ENCODE results near the gene RRP1B. TPM values are rescaled to one million over a fixed set of nuclear protein-coding genes. Genes with fewer than 3 reads are reported as not detected.
A peak's percentile ranks its signal among the peaks of the same experiment; 100 is the strongest.

Gene RRP1B
- total RNA-seq, 1 experiment from 2014 or later, result 55.9 TPM

DNA sequence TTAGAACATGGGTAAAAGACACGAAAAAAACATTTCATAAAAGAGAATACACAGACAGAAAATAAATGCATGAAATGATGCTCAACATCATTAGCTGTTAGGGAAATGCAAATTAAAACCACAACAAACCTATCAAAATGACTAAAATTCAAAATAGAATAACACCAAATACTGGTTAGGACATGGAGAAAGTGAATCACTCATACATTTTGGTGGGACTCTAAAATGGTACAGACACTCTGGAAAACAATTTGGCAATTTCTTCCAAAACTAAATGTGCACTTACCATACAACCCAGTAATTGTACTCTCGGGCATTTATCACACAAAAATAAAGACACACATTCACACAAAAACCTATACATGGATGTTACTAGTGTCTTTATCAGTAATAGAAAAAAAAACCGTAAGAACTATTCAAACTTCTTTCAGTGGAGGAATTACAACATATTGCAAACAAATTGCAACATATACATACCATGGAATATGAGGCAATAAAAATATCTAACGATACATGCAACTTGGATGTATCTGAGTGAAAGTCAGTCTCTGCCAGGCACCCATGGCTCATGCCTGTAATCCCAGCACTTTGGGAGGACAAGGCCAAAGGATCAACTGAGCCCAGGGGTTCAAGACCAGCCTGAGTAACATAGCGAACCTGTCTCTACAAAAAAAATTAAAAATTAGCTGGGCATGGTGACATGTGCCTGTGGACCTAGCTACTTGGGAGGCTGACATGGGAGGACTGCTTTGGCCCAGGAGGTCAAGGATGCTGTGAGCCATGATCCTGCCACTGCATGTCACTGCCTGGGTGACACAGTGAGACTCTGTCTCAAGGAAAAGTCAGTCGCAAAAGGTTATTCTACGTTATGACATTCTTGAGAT lies 19.6 kb upstream of the RRP1B start:
- DNase-seq (ENCODE audit: low read depth, low spot score), result no peak
- Histone ChIP-seq H3K36me3 (ENCODE audit: control insufficient read depth in 1 of 2, insufficient read depth in 2 of 2, low read length in 2 of 2) (no peaks in the 10 kb centered on the region), H2AFZ (ENCODE audit: low read depth, low read length, poor library complexity, severe bottlenecking) (no peak overlapping the region), H4K20me1 (ENCODE audit: insufficient read depth) (no peaks in the 10 kb centered on the region), H3K9me3 (ENCODE audit: control insufficient read depth in 1 of 2, insufficient read depth in 1 of 2, low read depth in 1 of 2, low read length in 2 of 2) (no peaks in the 10 kb centered on the region), H3K4me2 (ENCODE audit: low read length) (no peak overlapping the region), H3K27me3 (ENCODE audit: insufficient read depth, low read length) (no peaks in the 10 kb centered on the region), H3K79me2 (ENCODE audit: insufficient read depth, low read length) (no peaks in the 10 kb centered on the region), H3K9me2 (ENCODE audit: insufficient read depth) (no peaks in the 10 kb centered on the region), H3K27ac (ENCODE audit: low read depth, low read length) (no peak overlapping the region), H3K4me1 (ENCODE audit: control insufficient read depth in 1 of 2, insufficient read depth in 2 of 2, low read length in 2 of 2) (no peaks in the 10 kb centered on the region), H3K4me3 (replicated peaks in 1 of 2; ENCODE audit: low read depth in 1 of 2, low read length in 2 of 2) (no peak overlapping the region), H3K9ac (ENCODE audit: low read length) (no peak overlapping the region)
- CTCF ChIA-PET, result no interaction called here
- POLR2A ChIA-PET, result no interaction called here
- BruUV-seq (replicated peaks), result no TSS peak
- intact Hi-C loops (cut with micrococcal nuclease), result no loop called here
- TF ChIP-seq CEBPB (IDR thresholded peaks at IDR 0.05; ENCODE audit: low read depth) (no peak), EGR1 (IDR thresholded peaks at IDR 0.05; ENCODE audit: low read depth) (no peak)
- no peak for ATAC-seq
- RAD21 ChIA-PET (ENCODE audit: low non-redundant PET in 1 of 2, low total read pairs in 2 of 2, uncharacterized antibody in 2 of 2, unreplicated experiment in 2 of 2), result no interaction called here

DNA sequence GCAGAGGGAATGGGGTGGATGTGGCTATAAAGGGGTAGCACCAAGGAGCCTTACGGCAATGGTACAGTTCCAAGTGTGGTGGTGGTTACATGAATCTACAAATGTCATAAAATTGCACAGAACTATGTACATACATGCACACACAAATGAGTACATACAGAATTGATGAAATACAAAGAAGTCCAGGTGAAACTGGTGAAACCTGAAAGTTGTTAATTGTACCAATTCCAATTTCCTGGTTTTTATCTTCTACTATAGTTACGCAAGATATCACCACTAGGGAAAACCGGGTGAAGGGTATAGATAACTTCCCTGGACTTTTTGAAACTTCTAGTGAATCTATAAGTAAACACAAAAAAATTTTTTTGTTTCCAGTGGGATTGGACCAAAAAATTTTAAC lies 19.0 kb upstream of the RRP1B start:
- Histone ChIP-seq H3K4me1 (ENCODE audit: control insufficient read depth in 1 of 2, insufficient read depth in 2 of 2, low read length in 2 of 2) (no peaks in the 10 kb centered on the region), H3K27ac (ENCODE audit: low read depth, low read length) (no peak overlapping the region), H2AFZ (ENCODE audit: low read depth, low read length, poor library complexity, severe bottlenecking) (no peak overlapping the region), H3K9ac (ENCODE audit: low read length) (no peak overlapping the region), H3K9me3 (ENCODE audit: control insufficient read depth in 1 of 2, insufficient read depth in 1 of 2, low read depth in 1 of 2, low read length in 2 of 2) (no peaks in the 10 kb centered on the region), H3K79me2 (ENCODE audit: insufficient read depth, low read length) (no peaks in the 10 kb centered on the region), H3K9me2 (ENCODE audit: insufficient read depth) (no peaks in the 10 kb centered on the region), H3K36me3 (ENCODE audit: control insufficient read depth in 1 of 2, insufficient read depth in 2 of 2, low read length in 2 of 2) (no peaks in the 10 kb centered on the region), H3K4me3 (replicated peaks in 1 of 2; ENCODE audit: low read depth in 1 of 2, low read length in 2 of 2) (no peak overlapping the region), H3K27me3 (ENCODE audit: insufficient read depth, low read length) (no peaks in the 10 kb centered on the region), H4K20me1 (ENCODE audit: insufficient read depth) (no peaks in the 10 kb centered on the region), H3K4me2 (ENCODE audit: low read length) (no peak overlapping the region)
- ChIA-PET CTCF (no interaction called here), RAD21 (ENCODE audit: low non-redundant PET in 1 of 2, low total read pairs in 2 of 2, uncharacterized antibody in 2 of 2, unreplicated experiment in 2 of 2) (no interaction called here), POLR2A (no interaction called here)
- ATAC-seq (no peak), DNase-seq (ENCODE audit: low read depth, low spot score) (no peak)
- BruUV-seq (replicated peaks), result no TSS peak
- no peak for TF ChIP-seq EZH2 (IDR thresholded peaks at IDR 0.05)
- TF ChIP-seq, protein P1, sequence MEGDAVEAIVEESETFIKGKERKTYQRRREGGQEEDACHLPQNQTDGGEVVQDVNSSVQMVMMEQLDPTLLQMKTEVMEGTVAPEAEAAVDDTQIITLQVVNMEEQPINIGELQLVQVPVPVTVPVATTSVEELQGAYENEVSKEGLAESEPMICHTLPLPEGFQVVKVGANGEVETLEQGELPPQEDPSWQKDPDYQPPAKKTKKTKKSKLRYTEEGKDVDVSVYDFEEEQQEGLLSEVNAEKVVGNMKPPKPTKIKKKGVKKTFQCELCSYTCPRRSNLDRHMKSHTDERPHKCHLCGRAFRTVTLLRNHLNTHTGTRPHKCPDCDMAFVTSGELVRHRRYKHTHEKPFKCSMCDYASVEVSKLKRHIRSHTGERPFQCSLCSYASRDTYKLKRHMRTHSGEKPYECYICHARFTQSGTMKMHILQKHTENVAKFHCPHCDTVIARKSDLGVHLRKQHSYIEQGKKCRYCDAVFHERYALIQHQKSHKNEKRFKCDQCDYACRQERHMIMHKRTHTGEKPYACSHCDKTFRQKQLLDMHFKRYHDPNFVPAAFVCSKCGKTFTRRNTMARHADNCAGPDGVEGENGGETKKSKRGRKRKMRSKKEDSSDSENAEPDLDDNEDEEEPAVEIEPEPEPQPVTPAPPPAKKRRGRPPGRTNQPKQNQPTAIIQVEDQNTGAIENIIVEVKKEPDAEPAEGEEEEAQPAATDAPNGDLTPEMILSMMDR (IDR thresholded peaks at IDR 0.05 in 2 of 3, conservative IDR thresholded peaks at IDR 0.05 in 1 of 3; ENCODE audit: borderline replicate concordance in 1 of 3, insufficient read depth in 1 of 3, low read depth in 2 of 3, low read length in 2 of 3), result 0 out of 6 replicates have a peak, but pooled peaks of 1 of the 3 experiments have one; percentile 14
- intact Hi-C loops (cut with micrococcal nuclease), result no loop called here
